Dermis blood vessel endothelial cell (primary cell): Measurements from ENCODE around the gene STAB2. TPM values are rescaled to one million over a fixed set of nuclear protein-coding genes. Genes with fewer than 3 reads are reported as not detected.
"Not testable (repeated sequence)": the region's sequence is repeated elsewhere in the genome, so short reads cannot be mapped to it uniquely, and the experiment has no call there.

Source experiments
- DNase-seq: peaks from one replicate; pipeline ENCODE4 v3.0.0; 2010
- total RNA-seq: library from RNA; depleted of rRNA; stranded (reverse); fragments of >200 nt; gene quantifications from 2 replicates; pipeline ENCODE4 v1.2.3, GENCODE V29; 2014

The STAB2 gene
- total RNA-seq, 1 donor from 2014 or later = 3.7 TPM

- no peak for DNase-seq
Observed at GRCh38 chr12:103589517-103589916, 2.4 kb downstream of the STAB2 start.

- no peak for DNase-seq
Observed at GRCh38 chr12:103590271-103590670, 3.2 kb downstream of the STAB2 start.

GRCh38 chr12:103596981-103597380, 9.9 kb downstream of the STAB2 start:
- DNase-seq = no peak

DNA sequence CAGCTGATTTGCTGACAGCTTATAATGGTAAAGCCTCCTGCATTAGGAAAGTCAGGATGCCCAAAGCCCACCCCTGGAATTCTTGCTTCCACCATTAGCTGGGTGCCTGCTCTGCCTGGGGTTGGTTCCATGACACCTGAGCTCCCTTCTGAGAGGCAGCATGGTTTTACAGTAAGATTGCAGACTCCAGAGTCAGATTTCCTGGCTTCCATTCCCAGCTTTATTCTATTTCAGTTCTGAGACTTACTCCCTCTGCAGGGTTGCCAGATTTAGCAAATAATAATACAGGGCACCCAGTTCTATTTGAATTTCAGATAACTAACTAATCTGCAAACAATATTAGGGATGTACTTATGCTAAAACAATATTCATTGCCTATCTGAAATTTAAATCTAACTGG, 12.2 kb downstream of the STAB2 start:
- no peak for DNase-seq

DNA sequence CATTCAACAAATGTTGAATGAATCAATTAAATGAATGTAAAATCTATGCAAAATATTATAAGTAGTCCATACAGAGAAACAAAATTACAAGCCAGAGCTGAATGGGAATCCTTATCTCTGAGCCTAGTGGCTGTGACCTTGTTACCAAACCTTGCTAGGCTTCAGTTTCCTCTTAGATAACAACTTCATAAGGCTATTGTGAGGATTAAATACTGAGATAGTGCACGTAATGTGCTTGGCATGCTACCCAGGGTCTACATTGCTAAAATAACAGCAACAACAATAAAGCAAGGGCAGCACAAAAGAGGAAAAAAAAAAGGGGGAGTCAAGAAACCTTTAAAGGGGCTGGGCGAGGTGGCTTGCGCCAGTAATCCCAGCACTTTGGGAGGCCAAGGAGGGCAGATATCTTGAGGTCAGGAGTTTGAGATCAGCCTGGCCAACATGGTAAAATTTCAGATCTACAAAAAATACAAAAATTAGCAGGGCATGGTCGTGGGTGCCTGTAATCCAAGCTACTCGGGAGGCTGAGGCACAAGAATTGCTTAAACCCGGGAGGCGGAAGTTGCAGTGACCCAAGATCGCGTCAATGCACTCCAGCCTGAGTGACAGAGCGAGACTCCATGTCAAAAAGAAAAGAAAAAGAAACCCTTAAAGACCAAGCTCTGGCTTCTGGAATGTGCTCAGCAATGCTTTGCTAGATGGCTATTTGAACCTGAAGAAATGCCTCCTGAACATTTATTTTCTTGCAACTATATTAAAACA, 14.1 kb downstream of the STAB2 start:
- no peak for DNase-seq

GRCh38 chr12:103620395-103620794, 33.3 kb downstream of the STAB2 start:
- DNase-seq = no peak

- DNase-seq = no peak
Observed at GRCh38 chr12:103623716-103624115, 36.6 kb downstream of the STAB2 start.

DNA sequence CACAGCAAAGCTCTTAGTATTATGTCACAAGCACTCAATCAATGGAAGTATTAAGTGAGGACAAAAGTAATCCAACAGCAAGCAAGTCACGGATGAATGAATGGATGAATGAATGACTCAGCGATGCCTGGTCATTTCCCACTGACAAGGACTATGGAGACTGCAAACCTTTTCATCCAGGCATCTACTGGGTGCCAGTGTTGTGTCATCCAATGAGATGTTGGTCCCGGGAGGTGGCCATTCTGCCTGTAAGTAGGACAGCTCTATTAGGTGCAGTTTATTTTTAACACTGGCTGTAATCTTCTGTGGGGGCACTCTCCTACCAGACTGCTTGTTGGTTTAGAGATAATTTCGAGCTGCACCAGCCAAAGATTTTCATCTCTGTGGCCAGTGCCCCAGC, 39.4 kb downstream of the STAB2 start:
- peak; percentile 21 for DNase-seq

- no peak for DNase-seq
Observed at GRCh38 chr12:103627189-103627855, 40.2 kb downstream of the STAB2 start.

DNA sequence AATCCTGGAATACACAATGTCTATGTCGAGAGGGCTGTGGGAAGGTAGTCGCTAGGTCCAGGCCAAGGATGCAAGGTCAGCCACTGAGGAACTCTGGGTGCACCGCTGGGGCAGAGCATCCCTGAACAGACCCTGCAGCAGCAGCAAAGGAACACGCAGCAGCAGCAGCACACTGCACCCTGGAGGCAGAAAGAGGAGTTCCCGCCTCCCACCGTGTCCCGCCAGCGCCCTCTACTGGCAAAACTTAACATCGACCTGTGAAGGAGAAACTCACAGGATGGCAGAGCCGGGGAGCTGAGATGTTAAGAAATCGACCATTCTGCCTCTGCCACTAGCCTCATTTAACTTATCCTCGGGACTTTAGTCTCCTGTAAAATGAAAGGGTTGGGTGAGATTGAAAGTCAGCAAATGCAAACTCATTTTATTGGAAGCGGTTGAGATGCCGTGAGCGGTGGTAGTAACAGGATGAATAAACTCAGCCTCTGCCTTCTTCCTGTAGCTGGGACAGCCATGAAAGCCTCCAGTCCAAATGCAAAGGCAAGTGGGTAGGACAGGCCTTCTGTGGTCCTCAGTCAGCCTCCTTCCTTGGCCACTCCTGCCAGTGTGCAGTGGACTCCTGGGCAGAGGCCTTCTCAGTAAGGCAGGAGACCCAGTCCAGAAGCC, 45.6 kb downstream of the STAB2 start:
- DNase-seq = peak; percentile 83

DNA sequence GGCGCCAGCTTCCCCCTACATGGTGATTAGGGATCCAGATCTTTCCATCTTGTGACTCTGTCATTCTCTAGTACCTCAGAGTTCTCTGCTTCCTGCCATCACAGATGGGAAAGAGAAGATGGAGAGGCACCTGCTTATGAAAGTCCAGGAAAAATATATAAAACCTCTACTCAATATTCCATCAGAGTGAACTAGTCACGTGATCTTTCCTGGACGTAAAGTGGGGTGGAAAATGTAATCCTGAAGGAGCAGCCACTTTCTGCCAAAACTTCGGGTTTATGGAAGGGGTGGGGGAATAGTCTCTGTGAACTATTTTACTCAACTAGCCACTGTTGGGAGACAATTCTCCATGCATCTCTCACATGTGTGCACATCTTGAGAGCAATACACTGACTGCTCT, 47.7 kb downstream of the STAB2 start:
- no peak for DNase-seq

DNA sequence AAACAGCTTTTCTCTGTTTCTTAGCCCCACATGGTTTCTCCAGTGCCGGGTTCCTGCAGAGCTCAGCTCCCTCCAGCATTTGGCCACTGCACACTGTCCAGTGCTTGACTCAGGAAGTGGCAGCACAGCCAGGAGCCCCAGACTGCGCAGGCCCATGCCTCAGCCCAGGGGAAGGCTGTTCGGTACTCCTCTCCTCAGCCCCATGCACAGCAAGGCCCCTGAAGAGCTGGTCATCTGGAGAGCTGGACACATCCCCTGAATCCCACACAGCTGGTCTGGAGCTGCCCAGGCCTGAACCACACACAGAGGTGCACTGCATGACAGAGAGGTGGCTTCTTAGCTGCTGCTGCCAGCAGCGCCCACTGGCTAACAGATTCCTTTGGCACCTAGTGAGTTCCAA, 48.3 kb downstream of the STAB2 start:
- DNase-seq = no peak

DNA sequence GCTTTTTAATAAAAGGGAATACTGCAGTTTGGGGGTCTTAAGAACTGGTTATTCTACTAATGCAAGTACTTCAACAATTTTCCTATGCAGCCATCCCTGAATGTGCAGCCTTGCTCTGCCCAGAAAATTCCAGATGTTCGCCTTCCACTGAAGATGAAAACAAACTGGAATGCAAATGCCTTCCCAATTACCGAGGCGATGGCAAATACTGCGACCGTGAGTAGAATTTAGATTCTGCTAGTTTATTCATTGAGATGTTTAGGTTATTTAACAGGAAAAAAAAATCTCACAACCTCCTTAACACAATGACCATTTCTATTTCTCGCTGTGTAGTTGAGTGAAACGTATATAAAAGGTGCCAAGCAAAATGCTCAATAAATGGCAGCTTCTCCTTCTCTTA, 49.9 kb downstream of the STAB2 start:
- DNase-seq = no peak

GRCh38 chr12:103637429-103637828, 50.4 kb downstream of the STAB2 start:
- DNase-seq = no peak

DNA sequence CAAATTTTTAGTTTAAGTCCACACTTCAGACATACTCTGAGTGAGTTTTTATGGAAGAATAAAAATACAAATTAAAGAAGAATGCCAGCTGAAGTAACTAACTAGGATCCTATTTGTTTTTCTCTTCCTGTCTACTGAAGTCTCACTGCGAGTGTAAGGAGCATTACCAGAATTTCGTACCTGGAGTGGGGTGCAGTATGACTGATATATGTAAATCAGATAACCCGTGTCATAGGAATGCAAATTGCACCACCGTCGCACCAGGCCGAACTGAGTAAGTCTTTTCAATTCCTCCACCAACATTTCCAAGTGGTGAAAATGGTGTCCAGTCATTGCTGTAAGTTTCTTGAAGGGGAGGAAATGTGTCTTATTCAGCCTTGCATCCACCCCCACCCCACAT, 52.9 kb downstream of the STAB2 start:
- DNase-seq = no peak

GRCh38 chr12:103640410-103640809, 53.3 kb downstream of the STAB2 start:
- DNase-seq = peak; percentile 66

DNA sequence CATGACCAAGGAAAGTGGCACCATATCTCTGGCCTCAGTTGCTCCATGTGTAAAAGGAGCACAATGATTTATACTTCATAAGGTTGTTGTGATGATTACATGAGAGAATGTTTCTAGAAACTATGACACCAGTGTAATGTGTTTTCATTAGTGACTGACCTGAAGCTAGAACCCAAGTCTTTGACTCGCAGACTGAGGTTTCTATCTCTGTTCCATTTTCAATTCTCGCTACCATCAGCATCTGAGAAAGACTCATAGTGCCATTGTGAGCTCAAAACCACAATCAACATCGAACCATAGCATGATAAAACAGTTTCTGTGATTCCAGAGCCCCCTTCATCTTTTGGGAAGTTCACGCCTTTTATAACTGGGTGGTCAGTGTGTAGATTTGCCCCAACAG, 53.8 kb downstream of the STAB2 start:
- DNase-seq = no peak

- no peak for DNase-seq
Observed at GRCh38 chr12:103642240-103642864, 55.3 kb downstream of the STAB2 start.

DNA sequence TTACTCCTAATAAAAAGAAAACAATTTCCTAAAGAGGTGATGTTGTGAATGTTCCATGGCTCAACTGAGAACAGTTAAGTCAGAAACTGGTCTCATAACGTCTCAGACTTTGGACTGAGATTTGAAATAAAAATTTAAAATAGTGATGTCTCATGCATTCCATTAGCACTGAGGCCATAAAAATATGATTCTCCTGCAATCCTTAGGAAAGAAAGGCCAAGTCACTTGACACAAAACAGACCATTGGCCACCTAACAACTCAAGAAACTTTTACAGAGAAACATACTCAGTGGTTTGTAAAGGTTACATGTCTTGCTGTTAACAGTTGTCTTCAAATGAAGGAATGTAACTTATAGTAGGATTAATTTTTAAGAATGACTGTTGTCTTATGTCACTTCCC, 58.1 kb downstream of the STAB2 start:
- DNase-seq = no peak

DNA sequence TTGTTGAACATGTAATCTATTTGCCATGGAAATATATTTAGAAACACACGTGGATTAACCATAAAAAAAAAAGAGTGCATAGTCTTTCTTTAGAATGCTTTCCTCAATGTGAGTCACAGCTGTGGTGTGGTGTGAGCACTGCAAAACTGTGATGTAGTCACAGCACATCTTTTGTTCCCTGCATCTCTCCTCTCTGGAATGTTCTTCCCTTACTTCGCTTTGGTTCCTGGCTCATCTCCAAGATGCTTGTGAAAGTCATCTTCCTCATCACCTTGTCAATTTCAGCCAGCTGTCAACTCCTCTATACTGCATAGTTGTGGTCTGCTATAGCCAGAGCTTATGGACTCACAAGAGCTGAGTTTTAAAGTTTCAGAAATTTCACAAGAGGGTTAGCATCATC, 60.2 kb downstream of the STAB2 start:
- no peak for DNase-seq

DNA sequence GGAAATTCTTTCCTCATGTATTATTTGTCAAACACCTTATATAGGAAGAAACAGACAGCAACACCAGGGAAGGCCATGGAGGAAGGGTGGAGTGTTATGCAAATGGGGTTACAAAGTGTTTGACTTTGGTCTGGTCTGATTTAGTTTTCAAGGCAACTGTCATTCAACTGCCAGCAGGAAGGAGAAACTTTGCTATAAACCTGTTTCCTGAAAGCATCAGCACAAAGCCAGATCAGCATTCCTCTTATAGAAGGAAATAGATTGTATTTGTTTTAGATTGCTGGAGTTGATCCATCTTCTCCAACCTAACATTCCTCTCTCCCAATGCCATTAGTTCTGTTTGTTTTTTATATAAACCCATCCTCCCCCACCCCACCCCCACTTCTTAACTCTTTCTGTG, 65.7 kb downstream of the STAB2 start:
- DNase-seq = no peak

- DNase-seq = not testable (repeated sequence)
Observed at GRCh38 chr12:103653568-103654173, 66.6 kb downstream of the STAB2 start.

- no peak for DNase-seq
Observed at GRCh38 chr12:103654816-103655215, 67.7 kb downstream of the STAB2 start.
